HG02678 (cell line): ENCODE results near the gene GMPR2.

Experiments used
- ATAC-seq: cut with Tn5 transposase; IDR thresholded peaks from one replicate; pipeline ENCODE4 v1.9.1; 2021; ENCODE audit warnings: mild to moderate bottlenecking, moderate library complexity; ENCODE audit not compliant: unreplicated experiment

GMPR2 gene

DNA sequence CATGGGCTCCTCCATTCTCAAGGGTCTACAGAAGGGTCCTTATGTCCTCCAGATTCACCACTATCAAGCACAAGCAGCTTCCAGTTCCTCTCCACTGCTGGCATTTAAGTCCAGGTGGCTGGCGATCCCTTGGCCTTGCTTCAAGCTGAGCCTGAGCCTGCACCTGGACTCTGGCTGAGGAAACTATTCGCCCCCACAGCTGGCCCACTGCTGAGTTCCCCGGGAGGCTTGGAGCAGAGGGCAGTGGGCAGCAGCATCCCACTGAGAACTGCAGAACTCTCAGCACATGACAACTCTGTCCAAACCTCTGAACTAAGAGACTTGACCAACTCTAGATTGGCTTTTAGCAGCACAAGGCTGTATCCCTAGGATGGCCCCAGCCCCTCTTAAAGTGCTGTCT lies 50.0 kb downstream of the GMPR2 start:
- no peak for ATAC-seq

DNA sequence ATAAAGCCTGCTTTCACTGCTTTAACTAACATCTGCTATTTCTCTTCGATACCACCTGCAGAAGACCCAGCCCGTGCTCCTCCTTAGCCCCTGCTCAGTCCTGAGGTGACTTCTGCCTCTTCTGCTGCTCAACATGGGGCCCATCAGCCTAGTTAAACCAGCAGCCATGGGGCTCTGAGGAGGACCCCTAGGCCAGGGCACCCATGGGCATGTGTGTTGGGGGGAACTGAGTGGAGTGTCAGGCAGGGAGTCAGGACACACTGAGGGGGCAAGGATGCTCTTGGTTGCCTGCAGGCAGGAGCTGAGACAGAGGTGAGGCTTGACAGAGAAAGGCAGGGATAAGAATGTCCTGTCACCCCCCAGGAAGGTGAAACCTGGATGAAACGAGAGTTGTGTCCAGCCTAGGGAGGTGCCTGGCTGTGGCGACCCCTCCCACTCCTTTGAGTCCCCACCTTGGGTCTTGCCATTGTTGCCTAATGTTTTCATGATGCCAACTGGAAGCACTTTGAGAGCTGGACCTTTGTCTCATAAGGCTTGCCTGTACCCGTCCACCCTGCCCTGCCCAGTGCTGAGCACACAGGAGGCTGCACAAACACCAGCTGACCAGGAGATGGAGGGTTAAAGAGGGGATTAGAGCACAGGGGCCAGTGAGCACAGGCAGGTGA lies 51.2 kb downstream of the GMPR2 start:
- no peak for ATAC-seq

DNA sequence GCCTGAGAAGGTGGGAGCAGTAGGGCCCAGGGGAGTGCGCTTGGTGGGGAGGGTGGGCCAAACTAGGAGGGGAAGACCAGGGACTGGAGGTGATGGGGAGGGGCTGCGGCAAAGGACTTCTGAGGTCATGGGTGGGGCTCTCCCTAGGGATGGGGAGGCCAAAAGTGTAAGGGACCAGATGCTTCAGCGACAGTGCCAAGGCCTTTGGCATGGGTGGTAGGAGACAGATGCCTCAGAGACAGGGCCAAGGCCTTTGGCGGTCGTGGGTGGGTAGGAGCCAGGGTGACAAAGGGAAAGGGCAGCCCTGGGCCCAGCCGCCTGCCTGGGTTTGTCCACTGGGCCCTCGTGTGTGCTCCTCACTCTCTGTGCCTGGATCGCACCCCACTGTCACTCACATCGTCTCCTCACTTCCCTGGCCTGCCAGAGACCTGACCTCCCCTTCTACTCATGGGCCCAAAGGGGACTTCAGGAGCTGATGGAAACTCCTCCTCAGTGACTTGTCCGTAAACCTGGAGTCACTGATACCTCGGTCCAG lies 51.8 kb downstream of the GMPR2 start:
- no peak for ATAC-seq

DNA sequence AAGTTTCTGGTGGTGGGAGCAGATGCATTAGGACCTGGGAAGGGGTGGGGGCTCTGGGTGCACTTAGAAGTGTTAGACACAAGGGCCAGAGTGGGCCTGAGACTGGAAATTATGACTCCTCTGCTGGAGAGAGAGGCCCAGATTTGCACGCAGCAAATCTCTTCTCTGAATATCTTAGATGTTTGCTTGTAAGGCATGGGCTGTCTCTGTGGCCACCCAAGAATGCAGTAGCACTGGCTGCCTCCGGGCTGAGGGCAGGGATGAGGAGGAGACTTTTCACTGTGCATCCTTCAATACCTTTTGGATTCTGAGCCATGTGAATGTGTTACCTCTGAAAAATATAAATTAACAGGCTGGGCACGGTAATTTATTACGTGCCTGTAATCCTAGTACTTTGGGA lies 52.6 kb downstream of the GMPR2 start:
- ATAC-seq, result no peak

DNA sequence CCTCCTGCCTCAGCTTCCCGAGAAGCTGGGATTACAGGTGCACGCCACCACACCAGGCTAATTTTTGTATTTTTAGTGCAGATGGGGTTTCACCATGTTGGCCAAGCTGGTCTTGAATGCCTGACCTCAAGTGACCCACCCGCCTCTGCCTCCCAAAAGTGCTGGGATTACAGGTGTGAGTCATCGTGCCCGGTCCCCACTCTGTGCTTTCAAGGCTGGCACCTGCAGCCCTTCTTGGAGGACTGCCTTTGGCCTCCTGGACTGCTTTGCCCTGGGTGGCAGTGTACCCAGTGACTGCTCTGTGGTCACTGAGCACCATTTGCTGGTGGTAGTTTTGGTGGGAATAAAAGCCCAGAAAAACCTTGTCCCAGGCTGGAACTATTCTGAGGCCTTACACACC lies 54.3 kb downstream of the GMPR2 start:
- ATAC-seq, result no peak
